PFSK-1 (cell line): Measurements from ENCODE around the gene SRRT.

Experiments used
- FOXP2 ChIP-seq: optimal IDR thresholded peaks from 2 replicates; pipeline ENCODE3; 2011; ENCODE audit warnings: borderline replicate concordance, control low read depth, inconsistent platforms; ENCODE audit not compliant: insufficient read depth; ENCODE audit errors: extremely low read length, extremely low read depth
- POLR2AphosphoS5 ChIP-seq: IDR thresholded peaks from 2 replicates; pipeline ENCODE4 v1.6.1; 2012; ENCODE audit warnings: low read depth, mild to moderate bottlenecking, control low read depth, low read length, moderate library complexity
- SIN3A ChIP-seq: IDR thresholded peaks from 2 replicates; pipeline ENCODE4 v1.6.1; 2012; ENCODE audit warnings: mild to moderate bottlenecking, low read length, moderate library complexity, borderline replicate concordance; ENCODE audit not compliant: insufficient read depth
- TAF1 ChIP-seq: IDR thresholded peaks from 2 replicates; pipeline ENCODE4 v1.6.1; 2012; ENCODE audit warnings: low read length, control low read depth, borderline replicate concordance; ENCODE audit not compliant: insufficient read depth
- TF ChIP-seq, protein P1 (sequence below), 2 experiments: IDR thresholded peaks; 2 replicates each; pipeline versions ENCODE4 v1.6.1 to v1.8.0; 2011 to 2012; ENCODE audit warnings: low read depth in 2 of 2, low read length in 2 of 2, control low read depth in 1 of 2, inconsistent platforms in 1 of 2, mild to moderate bottlenecking in 1 of 2, moderate library complexity in 1 of 2; ENCODE audit not compliant: insufficient read depth in 1 of 2

Gene SRRT

DNA sequence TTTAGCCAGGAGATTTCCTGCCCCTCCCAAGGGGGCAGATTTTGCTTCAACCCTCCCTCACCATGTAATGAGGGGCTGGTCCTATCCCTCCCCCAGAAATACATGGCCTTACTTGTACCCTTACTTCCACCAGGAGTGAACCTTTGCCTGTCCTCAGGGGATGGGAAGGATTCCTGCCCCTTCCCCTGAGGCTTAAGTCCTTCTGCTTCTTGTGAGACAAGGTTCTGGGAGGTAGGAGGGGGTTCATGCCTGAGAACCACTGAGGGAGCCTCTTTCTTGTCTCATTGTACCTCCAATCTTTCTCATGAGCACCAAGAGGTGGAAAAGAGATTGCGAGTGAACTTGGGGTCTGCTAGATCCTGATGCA lies 54.9 kb downstream of the SRRT start:
- TF ChIP-seq TAF1 (no peak), POLR2AphosphoS5 (no peak), SIN3A (no peak), FOXP2 (no peak)
- TF ChIP-seq, protein P1, sequence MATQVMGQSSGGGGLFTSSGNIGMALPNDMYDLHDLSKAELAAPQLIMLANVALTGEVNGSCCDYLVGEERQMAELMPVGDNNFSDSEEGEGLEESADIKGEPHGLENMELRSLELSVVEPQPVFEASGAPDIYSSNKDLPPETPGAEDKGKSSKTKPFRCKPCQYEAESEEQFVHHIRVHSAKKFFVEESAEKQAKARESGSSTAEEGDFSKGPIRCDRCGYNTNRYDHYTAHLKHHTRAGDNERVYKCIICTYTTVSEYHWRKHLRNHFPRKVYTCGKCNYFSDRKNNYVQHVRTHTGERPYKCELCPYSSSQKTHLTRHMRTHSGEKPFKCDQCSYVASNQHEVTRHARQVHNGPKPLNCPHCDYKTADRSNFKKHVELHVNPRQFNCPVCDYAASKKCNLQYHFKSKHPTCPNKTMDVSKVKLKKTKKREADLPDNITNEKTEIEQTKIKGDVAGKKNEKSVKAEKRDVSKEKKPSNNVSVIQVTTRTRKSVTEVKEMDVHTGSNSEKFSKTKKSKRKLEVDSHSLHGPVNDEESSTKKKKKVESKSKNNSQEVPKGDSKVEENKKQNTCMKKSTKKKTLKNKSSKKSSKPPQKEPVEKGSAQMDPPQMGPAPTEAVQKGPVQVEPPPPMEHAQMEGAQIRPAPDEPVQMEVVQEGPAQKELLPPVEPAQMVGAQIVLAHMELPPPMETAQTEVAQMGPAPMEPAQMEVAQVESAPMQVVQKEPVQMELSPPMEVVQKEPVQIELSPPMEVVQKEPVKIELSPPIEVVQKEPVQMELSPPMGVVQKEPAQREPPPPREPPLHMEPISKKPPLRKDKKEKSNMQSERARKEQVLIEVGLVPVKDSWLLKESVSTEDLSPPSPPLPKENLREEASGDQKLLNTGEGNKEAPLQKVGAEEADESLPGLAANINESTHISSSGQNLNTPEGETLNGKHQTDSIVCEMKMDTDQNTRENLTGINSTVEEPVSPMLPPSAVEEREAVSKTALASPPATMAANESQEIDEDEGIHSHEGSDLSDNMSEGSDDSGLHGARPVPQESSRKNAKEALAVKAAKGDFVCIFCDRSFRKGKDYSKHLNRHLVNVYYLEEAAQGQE (IDR thresholded peaks at IDR 0.05; ENCODE audit: insufficient read depth in 1 of 2, low read depth in 2 of 2, low read length in 2 of 2) = no peak

GRCh38 chr7:100933734-100934133 lies 58.8 kb downstream of the SRRT start:
- TF ChIP-seq, protein P1 (IDR thresholded peaks at IDR 0.05; ENCODE audit: insufficient read depth in 1 of 2, low read depth in 2 of 2, low read length in 2 of 2) = no peak
- TF ChIP-seq TAF1 = no peak
- TF ChIP-seq POLR2AphosphoS5 = no peak
- TF ChIP-seq SIN3A = no peak
- no peak for TF ChIP-seq FOXP2
